Fibroblast of skin of back (primary cell): ENCODE data around the gene CYS1.
"Not testable (repeated sequence)": the region's sequence is repeated elsewhere in the genome, so short reads cannot be mapped to it uniquely, and the experiment has no call there.

Experiments
- DNase-seq: peaks from one replicate; pipeline ENCODE4 v3.0.0-alpha.2; 2013

Gene CYS1

GRCh38 chr2:10091889-10092244 lies 11.7 kb upstream of the CYS1 start:
- not testable (repeated sequence) for DNase-seq

DNA sequence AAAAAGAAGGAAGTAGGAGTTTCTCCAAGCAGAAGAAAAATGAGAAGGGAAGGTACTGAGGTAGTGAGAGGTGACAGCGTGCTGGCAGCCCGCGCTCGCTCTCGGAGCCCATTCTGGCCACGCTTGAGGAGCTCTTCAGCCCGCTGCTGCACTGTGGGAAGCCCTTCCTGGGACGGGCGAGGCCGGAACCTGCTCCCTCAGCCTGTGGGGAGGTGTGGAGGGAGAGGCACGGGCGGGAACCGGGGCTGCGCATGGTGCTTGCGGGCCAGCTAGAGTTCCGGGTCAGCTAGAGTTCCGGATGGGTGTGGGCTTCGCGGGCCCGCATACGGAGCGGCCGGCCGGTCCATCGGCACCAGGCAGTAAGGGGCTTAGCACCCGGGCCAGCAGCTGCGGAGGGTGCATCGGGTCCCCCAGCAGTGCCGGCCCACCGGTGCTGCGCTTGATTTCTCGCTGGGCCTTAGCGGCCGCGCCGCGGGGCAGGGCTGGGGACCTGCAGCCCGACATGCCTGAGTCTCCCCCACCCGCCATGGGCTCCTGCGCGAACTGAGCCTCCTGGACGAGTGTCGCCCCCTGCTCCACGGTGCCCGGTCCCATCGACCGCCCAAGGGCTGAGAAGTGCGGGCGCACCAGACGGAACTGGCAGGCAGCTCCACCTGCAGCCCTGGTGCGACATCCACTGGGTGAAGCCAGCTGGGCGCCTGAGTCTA lies 11.1 kb upstream of the CYS1 start:
- DNase-seq = no peak

- no peak for DNase-seq
These were observed 9.5 kb upstream of the CYS1 start for GRCh38 chr2:10089565-10090190.

DNA sequence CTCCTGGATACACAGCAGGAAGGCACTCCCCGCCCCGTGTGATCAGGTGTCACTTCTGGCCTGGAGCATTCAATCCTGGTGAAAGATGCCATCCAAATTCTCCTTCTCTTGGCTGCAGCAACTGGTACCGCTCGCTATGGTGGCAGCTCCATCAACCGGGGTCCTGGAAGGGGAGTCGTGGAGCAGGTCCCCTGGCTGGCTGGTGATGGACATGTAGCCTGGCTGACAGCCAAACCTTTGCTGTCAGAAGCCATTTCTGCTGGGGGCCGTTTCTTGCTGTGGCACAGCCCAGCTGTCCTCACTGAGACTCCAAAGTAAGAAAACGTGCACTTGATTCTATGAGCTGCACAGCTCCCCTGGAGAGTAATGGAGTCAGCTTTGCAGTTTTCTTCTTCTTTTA lies 7.1 kb upstream of the CYS1 start:
- no peak for DNase-seq

GRCh38 chr2:10086950-10087349 lies 6.7 kb upstream of the CYS1 start:
- DNase-seq = no peak

- no peak for DNase-seq
These were observed 5.5 kb upstream of the CYS1 start for GRCh38 chr2:10085668-10086059.

- DNase-seq = no peak
These were observed 4.9 kb upstream of the CYS1 start for GRCh38 chr2:10085043-10085667.

DNA sequence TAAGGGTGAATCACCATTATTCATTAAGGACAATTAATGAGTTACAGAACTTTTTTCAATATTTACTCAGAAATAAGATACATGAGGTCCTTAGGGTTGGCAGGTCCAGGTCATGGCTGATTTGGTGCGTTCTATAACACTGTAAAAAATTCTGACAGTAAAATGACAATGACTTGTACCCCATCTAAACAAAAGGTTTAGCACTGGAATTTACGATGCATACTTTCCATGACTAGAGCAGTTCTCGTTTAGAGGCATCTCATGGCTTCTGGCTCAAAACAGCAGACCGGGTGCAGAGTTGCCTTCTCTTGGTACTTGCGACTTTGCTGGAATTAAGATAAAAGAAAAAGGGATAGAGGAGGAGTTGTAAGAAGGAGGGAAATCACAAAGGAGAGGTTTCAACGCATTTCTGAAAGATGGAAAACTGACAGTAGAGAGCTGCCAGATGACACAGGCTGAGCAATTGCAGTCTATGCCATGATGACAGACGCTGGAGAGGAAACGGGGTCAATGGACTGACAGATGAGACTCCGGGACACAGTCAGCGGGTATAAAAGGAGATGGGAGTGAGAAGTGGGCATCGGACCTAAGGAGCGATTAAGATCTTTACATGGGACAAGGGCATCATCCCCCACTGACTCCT lies 4.1 kb upstream of the CYS1 start:
- DNase-seq = no peak

GRCh38 chr2:10083692-10084211 lies 3.5 kb upstream of the CYS1 start:
- DNase-seq = no peak

GRCh38 chr2:10083046-10083445 lies 2.8 kb upstream of the CYS1 start:
- no peak for DNase-seq

GRCh38 chr2:10080536-10081304 lies 509 bp upstream of the CYS1 start:
- DNase-seq = no peak

DNA sequence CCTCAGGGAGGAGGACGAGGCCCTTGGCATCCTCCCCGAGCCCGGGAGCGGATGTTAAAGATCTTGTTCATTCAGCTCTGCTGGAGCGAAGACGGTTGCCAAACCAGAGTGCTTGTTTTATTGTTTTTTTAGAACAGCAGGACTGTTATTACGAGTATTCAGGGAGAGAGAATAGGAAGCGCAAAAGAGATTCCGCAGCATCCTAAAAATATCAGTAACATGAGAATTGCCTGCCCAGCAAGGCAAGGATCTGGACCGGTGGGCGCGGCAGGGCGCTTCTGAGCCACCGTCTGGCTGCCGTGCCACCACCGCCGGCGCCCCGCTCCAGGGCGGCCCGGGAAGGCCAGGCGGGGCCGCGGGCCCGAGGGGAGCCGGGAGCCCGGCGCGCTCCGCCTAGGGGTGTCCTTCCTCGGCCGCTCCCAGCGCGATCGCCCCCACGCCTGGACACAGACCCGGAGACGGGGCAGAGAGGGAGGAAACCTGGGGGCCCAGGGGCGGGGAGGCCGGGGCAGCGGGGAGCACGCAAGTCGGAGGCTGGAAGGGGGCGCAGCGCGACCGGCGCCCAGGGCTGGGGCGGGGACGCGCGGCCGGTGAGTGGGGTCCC lies 843 bp downstream of the CYS1 start:
- DNase-seq = peak; percentile 77

- no peak for DNase-seq
These were observed 1.4 kb downstream of the CYS1 start for GRCh38 chr2:10078704-10079265.

DNA sequence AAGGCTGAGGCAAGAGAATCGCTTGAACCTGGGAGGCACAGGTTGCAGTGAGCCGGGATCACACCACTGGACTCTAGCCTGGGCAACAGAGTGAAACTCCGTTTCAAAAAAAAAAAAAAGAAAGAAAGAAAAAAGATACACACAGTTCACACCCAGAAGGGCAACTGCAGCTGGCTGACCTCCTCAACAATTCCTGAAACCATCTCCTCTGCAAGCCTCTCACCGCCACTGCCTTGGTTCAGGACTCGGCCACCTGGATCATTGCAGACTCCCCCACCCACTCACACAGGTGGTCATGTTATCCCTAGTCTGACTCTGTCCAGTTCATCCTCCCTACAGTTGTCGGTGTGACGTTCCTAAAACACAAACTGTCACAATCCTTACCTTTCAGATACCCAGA lies 2.2 kb downstream of the CYS1 start:
- DNase-seq = no peak

DNA sequence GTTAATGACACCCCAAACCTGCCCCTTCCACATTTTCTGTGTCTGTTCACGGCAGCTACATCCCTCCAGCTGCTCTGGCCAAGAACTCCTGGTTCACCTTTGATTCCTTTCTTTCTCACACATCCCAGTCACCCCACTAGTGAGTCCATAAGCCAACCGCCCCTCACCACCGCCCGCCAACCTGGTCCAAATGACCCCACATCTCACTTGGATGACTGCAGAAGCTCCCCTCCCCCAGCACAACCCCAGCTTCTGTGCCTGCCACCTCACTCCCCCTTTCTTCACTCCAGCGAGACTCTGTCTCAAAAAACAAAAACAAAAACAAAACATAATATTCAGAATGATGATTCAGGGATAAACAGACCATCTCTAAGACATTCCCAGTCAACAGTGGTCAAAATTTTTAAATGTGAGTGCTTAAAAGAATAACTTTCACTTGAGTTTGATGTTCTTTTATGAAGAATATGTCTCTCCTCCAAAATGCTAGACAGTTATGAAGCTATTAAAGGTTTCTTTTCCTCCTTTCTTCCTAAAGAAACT lies 3.2 kb downstream of the CYS1 start:
- no peak for DNase-seq

- no peak for DNase-seq
These were observed 3.7 kb downstream of the CYS1 start for GRCh38 chr2:10076511-10076910.

GRCh38 chr2:10075571-10076209 lies 4.5 kb downstream of the CYS1 start:
- no peak for DNase-seq

- DNase-seq = no peak
These were observed 5.1 kb downstream of the CYS1 start for GRCh38 chr2:10075101-10075500.

DNA sequence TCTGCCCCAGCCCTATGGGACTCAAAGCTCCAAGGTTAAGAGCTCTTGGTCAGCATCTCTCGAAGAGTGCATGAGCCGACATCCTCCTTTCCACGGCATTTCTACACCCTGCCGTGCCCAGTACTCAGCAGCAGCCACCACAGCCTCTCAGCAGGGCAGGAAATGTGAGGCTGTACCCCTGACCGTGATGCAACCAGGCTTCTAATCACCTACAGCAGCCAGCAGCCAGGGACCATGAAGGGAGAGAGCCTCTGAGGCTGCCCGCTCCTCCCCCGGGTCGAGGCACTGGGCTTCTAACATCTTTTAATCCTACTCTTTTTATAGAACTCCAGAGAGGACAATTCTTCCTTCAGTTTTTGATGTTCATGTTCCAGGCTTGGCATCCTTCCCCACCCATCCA lies 6.5 kb downstream of the CYS1 start:
- DNase-seq = no peak

GRCh38 chr2:10072656-10073480 lies 7.3 kb downstream of the CYS1 start:
- DNase-seq = peak; percentile 79
